Measurements from ENCODE around the gene P2RX6. TPM values are rescaled to one million over a fixed set of nuclear protein-coding genes. Genes with fewer than 3 reads are reported as not detected.
"Not testable (repeated sequence)": the region's sequence is repeated elsewhere in the genome, so short reads cannot be mapped to it uniquely, and the experiment has no call there.

Gene P2RX6
- total RNA-seq, 1 experiment from 2014 or later = 2.8 TPM

DNA sequence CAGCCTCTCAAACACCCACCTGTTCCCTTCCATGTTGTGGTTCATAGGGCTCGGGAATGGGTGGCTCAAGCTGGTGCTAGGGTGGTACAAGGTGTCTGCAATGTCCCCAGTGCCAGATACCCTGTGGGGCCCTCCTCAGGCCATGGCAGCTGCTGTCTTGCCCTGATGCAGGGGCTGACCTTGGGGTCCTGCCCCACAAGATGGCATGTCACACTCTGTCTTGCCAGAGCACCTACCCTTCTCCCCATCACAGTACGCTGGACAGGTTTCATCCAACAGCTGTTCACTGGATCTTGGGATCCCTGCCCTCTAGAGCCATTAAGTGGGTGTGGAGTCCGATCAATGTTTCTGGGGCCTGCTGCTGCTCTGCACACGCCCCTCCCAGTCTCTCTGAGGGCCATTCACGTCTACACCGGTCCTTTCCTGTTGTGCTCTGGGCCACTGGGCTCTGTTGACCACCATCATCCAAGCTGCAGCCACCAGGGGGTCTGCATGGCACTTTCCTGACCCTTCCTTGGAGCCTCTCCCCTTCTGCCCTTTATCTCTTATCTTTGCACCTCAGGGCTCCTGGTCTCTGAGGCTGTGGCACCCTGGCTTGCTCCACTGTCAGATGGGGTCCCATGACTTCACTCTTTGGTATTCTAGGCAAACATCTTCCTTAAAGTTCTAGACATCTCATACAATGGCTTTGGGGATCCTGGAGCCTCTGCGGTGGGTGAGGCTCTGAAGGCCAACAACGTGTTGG lies 37.9 kb downstream of the P2RX6 start:
- DNase-seq (ENCODE audit: low spot score) = no peak

GRCh38 chr22:21054046-21054713 lies 39.2 kb downstream of the P2RX6 start:
- no peak for DNase-seq (ENCODE audit: low spot score)

GRCh38 chr22:21054714-21055563 lies 40.0 kb downstream of the P2RX6 start:
- no peak for DNase-seq (ENCODE audit: low spot score)

- DNase-seq (ENCODE audit: low spot score) = no peak
These were observed 40.5 kb downstream of the P2RX6 start for GRCh38 chr22:21055564-21055834.

GRCh38 chr22:21055880-21056319 lies 40.9 kb downstream of the P2RX6 start:
- no peak for DNase-seq (ENCODE audit: low spot score)

- not testable (repeated sequence) for DNase-seq (ENCODE audit: low spot score)
These were observed 45.4 kb downstream of the P2RX6 start for GRCh38 chr22:21060363-21060762.

DNA sequence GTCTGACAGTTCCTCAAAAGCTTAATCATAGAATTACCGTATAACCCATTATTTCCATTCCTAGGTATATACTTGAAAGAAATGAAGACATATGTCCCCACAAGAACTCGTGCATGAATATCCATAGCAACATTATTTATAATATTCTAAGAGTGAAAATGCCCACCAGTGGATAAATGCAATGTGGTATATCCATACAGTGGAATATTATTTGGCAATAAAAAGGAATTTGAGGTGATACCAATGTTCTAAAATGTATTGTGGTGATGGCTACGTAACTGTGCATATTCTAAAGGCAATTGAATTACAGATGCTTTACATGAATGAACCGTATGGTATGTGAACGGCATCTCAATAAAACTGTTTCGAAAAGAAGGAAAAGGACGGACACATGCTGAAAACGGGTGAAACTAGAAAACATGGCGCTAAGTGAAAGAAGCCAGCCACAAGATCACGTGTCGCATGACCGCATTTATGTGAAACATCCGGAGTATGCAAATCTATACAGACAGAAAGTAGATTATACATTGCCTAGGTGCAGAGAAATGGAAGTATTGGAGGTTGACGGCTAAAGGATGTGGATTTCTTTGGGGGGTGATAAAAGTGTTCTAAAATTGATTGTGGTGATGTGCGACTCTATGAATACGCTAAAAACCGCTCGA lies 46.8 kb downstream of the P2RX6 start:
- DNase-seq (ENCODE audit: low spot score) = not testable (repeated sequence)

DNA sequence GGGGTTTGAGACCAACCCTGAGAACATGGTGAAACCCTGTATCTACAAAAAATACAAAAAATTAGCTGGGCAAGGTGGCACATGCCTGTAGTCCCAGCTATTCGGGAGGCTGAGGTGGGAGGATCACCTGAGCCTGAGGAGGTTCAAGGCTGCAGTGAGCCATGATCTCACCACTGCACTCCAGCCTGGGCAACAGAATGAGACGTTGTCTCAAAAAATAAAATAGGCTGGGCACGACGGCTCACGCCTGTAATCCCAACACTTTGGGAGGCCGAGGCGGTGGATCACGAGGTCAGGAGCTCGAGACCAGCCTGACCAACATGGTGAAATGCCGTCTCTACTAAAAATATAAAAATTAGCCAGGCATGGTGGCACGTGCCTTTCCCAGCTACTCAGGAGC lies 49.5 kb downstream of the P2RX6 start:
- not testable (repeated sequence) for DNase-seq (ENCODE audit: low spot score)

GRCh38 chr22:21064917-21065864 lies 50.2 kb downstream of the P2RX6 start:
- DNase-seq (ENCODE audit: low spot score) = no peak

DNA sequence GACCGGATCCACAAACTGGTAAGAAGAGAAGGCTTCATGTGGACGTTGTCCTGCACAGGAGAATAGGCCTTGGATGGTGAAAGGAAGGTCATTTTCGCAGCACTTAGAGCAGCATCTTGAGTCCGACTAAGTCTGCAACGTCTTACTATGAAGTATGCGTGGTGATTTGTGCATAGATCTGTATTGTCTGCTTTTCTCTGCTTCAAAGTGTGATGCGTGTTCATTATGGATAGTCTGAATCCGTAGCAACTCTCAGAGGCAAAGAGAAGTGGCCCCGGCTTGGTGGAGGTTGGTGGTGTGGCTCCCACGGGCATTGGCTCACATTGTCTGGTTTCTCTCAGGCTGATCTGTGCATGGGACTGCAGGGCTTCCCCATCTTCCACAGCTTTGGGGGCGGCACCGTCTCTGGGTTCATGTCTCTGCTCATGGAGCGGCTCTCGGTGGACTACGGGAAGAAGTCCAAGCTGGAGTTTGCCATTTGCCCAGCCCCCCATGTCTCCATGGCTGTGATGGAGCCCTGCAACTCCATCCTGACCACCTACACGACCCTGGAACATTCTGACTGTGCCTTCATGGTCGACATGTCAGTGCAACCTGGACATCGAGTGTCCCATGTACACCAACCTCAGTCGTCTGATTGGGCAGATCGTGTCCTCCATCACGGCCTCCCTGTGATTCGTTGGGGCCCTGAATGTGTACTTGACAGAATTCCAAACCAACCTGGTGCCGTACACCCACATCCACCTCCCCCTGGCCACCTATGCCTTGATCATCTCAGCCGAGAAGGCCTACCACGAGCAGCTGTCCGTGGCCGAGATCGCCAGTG lies 52.3 kb downstream of the P2RX6 start:
- no peak for DNase-seq (ENCODE audit: low spot score)

DNA sequence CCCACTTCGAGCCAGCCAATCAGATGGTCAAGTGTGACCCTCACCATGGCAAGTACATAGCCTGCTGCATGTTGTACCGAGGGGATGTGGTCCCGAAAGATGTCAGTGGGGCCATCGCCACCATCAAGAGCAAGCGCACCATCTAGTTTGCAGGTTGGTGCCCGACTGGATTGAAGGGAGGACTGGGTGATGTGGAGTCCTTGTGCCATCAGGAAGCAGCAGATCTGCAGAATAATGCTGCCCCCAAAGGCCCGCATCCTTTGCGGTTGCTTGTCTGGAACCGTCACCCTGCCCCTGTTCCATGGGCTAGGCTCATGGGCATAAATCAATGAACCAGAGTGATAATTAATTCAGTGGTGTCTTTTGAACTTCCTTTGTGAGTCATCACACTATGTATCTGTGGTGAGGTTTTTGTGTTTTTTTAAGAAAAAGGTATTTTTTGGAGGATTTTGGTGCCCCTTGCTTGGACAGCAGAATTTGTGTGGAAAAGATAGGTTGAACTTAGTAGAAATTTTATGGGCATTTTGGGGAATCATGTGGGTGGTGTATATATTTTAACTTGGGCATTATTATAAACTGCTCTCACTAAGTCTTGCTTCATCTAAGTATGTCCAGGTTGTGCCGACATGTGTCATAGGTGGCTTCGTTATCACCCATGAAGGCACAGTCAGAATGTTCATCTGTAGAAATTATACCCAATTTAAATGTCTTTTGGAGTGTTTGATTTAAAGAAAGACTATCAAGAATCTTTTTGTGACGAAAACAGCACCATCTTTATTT lies 53.1 kb downstream of the P2RX6 start:
- DNase-seq (ENCODE audit: low spot score) = no peak

DNA sequence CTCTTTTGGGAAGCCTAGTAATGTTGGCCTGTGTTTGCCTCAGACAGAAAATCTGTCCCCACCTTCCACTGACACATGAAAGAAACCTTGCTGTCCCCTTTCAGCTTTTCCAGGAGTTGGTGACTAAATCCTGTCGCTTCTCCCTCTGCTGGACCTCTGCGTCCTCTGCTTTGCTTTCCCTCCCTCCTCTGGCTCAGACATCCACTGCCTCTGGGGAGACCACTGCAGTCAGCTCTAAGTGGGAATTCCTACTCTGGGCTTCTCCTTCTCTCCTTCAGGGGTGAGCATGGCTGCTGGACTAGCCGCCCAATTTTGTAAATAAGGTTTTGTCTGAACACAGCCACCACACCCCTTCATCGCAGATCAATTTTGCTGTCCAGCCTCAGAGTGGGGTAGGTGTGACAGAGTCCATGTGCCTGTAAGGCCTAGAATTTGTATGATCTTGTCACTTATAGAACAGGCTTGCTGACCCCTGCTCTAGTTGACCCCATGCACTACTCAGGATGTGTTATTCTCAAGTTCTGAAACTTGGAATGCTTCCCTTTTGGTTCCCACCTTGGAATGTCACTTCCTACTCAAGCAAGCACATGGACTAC lies 53.8 kb downstream of the P2RX6 start:
- DNase-seq (ENCODE audit: low spot score) = no peak

- no peak for DNase-seq (ENCODE audit: low spot score)
These were observed 54.4 kb downstream of the P2RX6 start for GRCh38 chr22:21069375-21069774.

DNA sequence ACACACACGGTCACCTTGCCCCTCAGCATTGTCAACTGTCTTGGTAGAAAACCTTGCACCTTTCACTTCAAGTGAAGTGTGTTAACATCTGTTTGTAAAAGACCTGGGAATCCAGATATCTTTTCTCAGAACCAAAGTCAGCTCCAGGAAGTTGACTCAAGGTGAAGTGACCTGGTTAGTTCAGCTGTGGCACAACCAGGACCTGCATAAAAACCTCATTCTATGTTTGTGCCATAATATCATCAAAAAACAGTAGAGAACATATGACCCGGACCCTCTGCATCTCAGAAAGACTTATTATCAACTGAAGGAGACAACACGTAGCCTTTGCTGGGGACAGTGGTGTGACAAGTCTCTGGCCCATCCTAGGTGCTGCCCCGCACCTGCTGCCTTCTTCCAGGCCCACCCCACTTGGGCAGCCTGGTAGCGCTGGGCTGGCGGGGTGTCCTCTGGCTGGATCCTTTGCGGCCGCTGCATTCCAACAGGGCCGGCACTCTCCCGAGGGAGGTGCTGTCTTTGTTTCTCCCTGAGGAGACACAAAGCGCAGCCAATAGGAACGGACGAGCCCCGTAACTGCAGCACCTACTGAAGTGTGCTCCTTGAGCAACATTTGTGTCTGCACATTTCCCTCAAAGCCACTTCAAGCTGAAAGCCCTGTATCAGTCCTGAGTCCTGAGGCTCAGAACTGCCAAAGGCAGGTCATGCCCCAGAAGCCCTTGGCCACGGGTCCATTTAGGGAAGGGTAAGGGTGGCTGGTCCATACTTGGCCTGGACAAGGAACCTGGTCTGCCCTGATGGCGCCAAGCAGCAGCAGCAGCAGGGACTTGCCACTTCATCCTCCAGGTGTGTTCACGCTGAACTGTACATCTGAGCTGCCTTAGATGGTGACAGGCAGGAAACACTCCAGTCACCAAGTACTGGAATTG lies 56.0 kb downstream of the P2RX6 start:
- no peak for DNase-seq (ENCODE audit: low spot score)

DNA sequence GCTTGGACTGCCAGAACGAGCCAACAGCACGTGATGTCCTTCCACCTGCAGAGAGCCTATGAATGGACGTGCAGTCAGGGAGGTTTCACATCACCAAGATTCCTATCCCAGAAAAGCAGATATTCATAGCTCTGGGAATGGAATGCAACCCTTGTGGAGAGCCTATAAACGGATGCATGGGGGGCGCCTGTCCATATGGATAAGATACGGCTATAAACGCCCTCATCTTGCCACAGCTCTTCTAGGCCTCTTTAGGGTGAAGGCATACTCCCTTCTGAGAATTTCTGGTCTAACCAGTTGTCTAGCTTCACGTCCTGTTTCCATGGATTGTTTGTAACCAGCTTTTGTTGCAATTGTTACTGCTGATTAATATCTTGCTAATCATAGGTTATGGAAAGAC lies 56.8 kb downstream of the P2RX6 start:
- DNase-seq (ENCODE audit: low spot score) = not testable (repeated sequence)

DNA sequence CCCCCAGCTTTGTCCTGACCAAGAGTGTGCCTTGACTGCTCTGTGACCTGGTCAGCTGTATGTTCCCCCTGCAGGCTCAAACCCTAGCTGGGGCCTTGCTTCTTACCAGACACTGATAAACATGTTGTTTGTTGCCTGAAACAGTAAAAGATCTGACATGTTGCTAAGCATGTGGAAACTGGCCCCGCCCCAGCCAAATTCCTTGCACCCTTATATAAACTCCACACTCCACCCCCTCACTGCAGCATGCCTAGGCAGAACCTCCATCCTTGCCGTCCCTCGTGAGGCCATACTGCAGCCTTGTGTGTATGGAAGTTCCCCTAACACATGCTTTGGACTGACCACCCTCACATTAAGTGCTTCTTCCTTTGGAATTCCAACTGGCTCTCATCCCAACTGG lies 58.1 kb downstream of the P2RX6 start:
- DNase-seq (ENCODE audit: low spot score) = no peak

DNA sequence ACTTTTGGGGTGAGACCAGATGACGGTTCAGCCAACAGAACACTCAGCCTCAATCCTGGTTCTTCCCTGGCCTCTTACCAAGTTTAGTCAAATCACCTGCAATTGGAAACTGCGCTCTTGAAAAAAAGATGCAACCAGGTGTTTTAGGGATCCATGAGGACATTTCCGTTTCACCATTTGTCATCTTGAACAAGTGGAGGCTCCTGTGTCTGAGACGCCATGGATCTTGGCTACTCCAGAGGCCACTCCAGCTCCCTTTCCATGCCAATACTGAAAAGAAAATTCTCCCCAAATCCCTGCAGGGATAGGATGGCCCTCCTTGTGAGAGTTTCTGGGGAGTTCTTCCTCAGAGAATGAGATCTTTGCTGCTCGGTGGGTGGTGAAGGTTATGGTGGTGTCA lies 58.5 kb downstream of the P2RX6 start:
- DNase-seq (ENCODE audit: low spot score) = no peak

All from A172 (cell line).